ENCODE results near the gene MMP25. TPM values are rescaled to one million over a fixed set of nuclear protein-coding genes. Genes with fewer than 3 reads are reported as not detected.
A peak's percentile ranks its signal among the peaks of the same experiment; 100 is the strongest.

MMP25 gene
- total RNA-seq, 2 experiments from 2014 or later, result 34.0 to 88.3 TPM

DNA sequence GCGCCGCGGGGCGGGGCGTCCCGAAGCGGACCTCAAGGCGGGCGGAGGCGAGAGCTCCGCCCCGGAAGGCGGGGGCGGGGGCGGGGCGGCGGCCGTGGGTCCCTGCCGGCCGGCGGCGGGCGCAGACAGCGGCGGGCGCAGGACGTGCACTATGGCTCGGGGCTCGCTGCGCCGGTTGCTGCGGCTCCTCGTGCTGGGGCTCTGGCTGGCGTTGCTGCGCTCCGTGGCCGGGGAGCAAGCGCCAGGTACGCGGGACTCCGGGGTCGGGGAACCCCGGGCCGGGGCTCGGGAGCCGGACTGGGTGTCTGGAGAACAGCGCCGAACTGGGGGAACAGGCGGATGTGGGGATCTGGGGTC is 26.1 kb upstream of the MMP25 start, which contains the start of gene TNFRSF12A:
TSS of gene TNFRSF12A (plus strand) at position 122 of the 357 bp plus-strand sequence. CDS start at position 152, 30 bp downstream.
- Mint-ChIP-seq H3K27me3 (peaks cover 18% of the 10 kb centered on the region), H3K27ac (peak within 1 kb of the TSS; percentile 76), H3K36me3 (peaks cover 1% of the 10 kb centered on the region), H3K4me1 (peaks cover 38% of the 10 kb centered on the region), H3K9me3 (ENCODE audit: low read depth) (no peaks in the 10 kb centered on the region), H3K4me3 (peak within 1 kb of the TSS; percentile 82)
- CTCF ChIA-PET, result interaction anchor here (0.7 to 17.9 kb wide), 11 partner anchors 10 to 110 kb away, joined by 3 to 370 read pairs (median 5); partner anchors contain the start of genes CLDN9 and PKMYT1
- DNase-seq (peak; percentile 80), ATAC-seq (peak; percentile 51)

DNA sequence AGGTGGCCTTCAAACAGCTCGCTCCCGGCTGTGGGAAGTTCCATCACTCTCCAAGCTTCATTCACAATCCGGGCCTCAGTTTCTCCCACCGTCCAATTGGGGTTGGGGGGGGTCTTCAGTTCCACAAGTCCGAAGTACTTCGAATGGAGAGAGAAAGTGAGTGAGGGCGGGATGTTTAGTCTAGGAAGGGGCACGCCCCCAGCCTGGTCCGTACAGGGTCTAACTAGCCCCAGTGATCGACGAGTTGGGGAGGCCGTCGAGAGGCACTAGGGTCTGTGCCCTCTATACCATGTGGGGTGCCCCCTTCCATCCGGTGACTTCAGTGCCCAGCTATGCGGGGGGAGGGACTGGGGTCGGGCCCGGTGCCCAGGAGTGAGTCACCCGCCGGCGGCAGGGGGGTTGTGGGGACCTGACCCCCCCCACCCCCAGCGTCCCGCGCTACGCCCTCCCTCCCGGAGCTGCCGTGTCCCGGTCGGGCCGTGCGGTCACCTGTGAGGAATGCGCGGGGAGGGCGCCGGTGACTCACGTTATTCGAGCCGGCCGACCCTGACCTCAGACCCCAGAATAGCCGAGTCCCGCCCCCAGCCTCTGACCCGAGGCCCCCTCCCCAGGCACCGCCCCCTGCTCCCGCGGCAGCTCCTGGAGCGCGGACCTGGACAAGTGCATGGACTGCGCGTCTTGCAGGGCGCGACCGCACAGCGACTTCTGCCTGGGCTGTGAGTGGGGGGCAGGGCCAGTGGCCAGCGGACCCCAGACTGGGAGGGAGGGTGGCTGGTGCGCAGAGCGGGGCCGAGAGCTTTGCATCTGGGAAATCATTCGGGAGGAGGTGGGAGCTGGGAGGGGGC is 25.5 kb upstream of the MMP25 start:
- DNase-seq (peak; percentile 66), ATAC-seq (peak; percentile 7)
- Mint-ChIP-seq H3K27ac (peak overlapping the region; percentile 76), H3K36me3 (peaks cover 1% of the 10 kb centered on the region), H3K9me3 (ENCODE audit: low read depth) (no peaks in the 10 kb centered on the region), H3K4me3 (peak overlapping the region; percentile 82), H3K4me1 (peaks cover 42% of the 10 kb centered on the region), H3K27me3 (peaks cover 18% of the 10 kb centered on the region)
- CTCF ChIA-PET, result interaction anchor here (0.7 to 17.9 kb wide), 14 partner anchors 9 to 109 kb away, joined by 3 to 370 read pairs (median 5); partner anchors contain the start of genes CLDN9 and PKMYT1

DNA sequence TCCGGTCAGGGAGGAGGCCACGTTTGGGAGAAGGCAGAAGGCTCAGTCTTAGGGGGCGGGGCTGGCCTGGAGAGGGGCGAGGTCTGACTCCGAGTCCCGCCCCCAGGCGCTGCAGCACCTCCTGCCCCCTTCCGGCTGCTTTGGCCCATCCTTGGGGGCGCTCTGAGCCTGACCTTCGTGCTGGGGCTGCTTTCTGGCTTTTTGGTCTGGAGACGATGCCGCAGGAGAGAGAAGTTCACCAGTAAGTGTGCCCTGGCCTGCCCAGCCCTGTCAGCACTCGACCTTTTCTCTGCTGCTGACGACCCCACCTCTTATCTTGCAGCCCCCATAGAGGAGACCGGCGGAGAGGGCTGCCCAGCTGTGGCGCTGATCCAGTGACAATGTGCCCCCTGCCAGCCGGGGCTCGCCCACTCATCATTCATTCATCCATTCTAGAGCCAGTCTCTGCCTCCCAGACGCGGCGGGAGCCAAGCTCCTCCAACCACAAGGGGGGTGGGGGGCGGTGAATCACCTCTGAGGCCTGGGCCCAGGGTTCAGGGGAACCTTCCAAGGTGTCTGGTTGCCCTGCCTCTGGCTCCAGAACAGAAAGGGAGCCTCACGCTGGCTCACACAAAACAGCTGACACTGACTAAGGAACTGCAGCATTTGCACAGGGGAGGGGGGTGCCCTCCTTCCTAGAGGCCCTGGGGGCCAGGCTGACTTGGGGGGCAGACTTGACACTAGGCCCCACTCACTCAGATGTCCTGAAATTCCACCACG is 24.7 kb upstream of the MMP25 start:
- DNase-seq (peak; percentile 86), ATAC-seq (peak; percentile 31)
- H3K4me1 Mint-ChIP-seq, result peaks cover 44% of the 10 kb centered on the region
- H3K27me3 Mint-ChIP-seq, result peaks cover 16% of the 10 kb centered on the region
- peak overlapping the region; percentile 82 for H3K4me3 Mint-ChIP-seq
- H3K27ac Mint-ChIP-seq, result peak overlapping the region; percentile 75
- CTCF ChIA-PET, result interaction anchor here (1.0 to 17.9 kb wide), 8 partner anchors 8 to 128 kb away, joined by 3 to 370 read pairs (median 8); partner anchors contain the start of gene CLDN9
- no peaks in the 10 kb centered on the region for H3K9me3 Mint-ChIP-seq (ENCODE audit: low read depth)
- H3K36me3 Mint-ChIP-seq, result peaks cover 6% of the 10 kb centered on the region

DNA sequence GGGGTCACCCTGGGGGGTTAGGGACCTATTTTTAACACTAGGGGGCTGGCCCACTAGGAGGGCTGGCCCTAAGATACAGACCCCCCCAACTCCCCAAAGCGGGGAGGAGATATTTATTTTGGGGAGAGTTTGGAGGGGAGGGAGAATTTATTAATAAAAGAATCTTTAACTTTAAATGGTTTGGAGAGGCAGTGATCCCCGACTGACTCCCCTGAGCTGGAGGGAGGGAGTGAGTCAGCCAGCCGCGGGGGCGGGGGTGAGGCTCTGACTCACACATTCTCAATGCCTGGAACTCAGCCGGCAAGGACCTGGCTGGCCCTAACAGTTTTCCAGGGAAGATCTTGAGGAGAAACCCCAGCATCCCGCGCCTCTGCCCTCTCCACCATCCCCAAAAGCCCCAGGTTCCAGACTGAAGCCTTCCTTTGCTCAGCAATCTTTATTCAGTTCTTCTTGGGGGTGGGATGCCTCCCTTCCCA is 24.1 kb upstream of the MMP25 start:
- Mint-ChIP-seq H3K36me3 (peaks cover 12% of the 10 kb centered on the region), H3K9me3 (ENCODE audit: low read depth) (no peaks in the 10 kb centered on the region), H3K4me3 (peak overlapping the region; percentile 82), H3K27ac (peak overlapping the region; percentile 92), H3K4me1 (peaks cover 44% of the 10 kb centered on the region), H3K27me3 (peaks cover 12% of the 10 kb centered on the region)
- CTCF ChIA-PET, result interaction anchor here (0.6 to 17.9 kb wide), 10 partner anchors 8 to 138 kb away, joined by 3 to 370 read pairs (median 7); partner anchors contain the start of genes CLDN9, MMP25 and ZNF213
- ATAC-seq (peak; percentile 35), DNase-seq (peak; percentile 90)

DNA sequence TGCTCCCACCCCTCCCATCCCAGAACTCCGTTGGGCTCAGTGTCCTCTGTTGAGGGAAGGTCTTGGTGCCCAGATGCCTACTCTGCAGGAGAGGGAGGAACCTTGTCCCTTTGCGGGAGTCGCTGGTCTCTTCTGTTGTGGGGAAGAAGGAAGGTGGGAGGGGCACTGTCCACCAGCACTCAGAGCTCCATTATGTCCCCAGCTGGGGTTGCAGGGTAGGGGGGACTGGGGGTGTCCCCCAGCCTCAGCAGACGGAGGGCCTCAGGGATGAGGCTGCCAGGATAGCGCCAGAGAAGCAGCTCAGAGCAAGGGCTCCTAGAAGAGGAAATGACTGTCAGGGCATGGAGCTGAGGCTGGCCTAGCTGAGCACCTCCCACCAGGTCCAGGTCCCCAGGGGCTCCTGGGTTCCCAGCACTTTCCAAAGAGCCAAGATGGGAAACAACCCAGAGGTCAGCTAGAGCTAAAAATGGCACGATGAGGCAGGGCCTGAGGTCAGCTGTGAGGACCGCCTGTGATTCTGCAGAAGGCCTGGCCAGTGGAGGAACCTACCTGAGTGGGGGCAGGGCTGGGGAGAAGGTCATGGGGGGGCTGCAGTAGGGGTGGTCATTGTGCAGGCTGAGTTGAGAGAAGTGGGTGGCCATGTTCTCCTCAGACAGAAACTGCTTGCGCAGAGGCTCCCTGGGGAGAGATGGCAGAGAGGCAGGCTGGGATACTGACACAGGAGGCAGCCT is 23.5 kb upstream of the MMP25 start:
- peak overlapping the region; percentile 92 for H3K27ac Mint-ChIP-seq
- H3K9me3 Mint-ChIP-seq (ENCODE audit: low read depth), result no peaks in the 10 kb centered on the region
- ATAC-seq, result no peak
- peak overlapping the region; percentile 75 for H3K4me3 Mint-ChIP-seq
- DNase-seq, result peak; percentile 53
- H3K4me1 Mint-ChIP-seq, result peaks cover 47% of the 10 kb centered on the region
- peaks cover 12% of the 10 kb centered on the region for H3K27me3 Mint-ChIP-seq
- H3K36me3 Mint-ChIP-seq, result peaks cover 12% of the 10 kb centered on the region
- CTCF ChIA-PET, result interaction anchor here (0.6 to 17.9 kb wide), 12 partner anchors 7 to 138 kb away, joined by 3 to 370 read pairs (median 4); partner anchors contain the start of genes CLDN9, MMP25, PKMYT1 and ZNF213

DNA sequence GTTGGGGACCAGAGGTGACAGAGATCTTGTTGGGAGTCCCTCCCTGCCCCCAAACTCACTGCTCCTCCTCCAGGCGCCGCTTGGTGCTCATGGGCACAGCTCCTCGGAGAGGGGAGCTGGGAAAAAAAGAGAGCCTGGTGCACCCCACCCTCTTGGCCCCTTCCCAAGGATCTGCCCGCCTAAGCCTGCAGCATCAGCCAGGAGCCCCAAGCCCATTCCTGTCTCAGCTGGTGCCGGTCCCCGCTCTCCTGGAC is 23.0 kb upstream of the MMP25 start:
- H3K4me3 Mint-ChIP-seq, result peak overlapping the region; percentile 75
- peaks cover 12% of the 10 kb centered on the region for H3K36me3 Mint-ChIP-seq
- peaks cover 50% of the 10 kb centered on the region for H3K4me1 Mint-ChIP-seq
- CTCF ChIA-PET, result interaction anchor here (0.7 to 17.9 kb wide), 8 partner anchors 6 to 111 kb away, joined by 3 to 370 read pairs (median 18); partner anchors contain the start of genes CLDN9, MMP25, PKMYT1 and ZNF213
- no peak for DNase-seq
- peak overlapping the region; percentile 92 for H3K27ac Mint-ChIP-seq
- peaks cover 10% of the 10 kb centered on the region for H3K27me3 Mint-ChIP-seq
- ATAC-seq, result no peak
- no peaks in the 10 kb centered on the region for H3K9me3 Mint-ChIP-seq (ENCODE audit: low read depth)

DNA sequence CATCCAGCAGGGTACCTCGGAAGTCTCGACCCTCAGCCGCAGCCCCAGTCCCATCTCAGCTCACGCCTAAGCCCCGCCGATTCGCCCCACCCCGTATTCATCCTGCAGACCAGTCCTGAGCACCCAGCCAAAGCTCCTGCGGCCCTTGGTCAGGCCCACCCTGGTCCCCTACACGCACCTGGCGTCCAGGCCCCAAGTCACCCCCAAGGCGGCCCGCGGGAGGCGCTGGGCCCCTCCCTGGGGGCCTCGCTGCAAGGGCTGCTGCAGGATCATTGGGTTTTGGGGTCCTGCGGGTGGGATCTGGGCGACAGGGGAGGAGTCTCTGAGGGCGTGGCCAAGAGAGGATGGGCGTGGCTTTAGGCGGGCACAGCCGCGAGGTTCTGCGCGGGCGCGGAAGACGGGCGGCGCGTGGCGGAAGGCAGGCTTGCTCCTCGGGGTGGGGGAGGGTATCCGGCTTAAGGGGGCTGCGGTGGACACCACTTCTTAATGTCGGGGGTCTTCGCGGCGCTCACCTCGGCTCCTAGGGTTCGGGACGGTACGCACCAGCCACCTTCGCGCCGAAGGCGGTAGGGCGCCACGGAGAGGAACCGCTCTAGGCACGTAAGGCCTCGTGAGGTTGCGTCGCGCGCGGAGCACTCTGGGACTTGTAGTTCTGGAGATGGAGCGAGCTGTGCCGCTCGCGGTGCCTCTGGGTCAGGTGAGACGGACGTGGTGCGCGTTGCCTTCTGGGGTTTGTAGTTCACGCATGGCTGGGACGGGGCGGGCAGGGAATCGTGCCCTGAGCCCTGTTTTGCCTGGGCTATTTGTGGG is 22.5 kb upstream of the MMP25 start, which contains the start of the genes HCFC1R1 and THOC6:
TSS of gene HCFC1R1 (minus strand) at position 274 of the 810 bp plus-strand sequence. CDS start at position 273, 1 bp downstream.
TSS of gene THOC6 (plus strand) at position 367 of the 810 bp plus-strand sequence. CDS start at position 659, 292 bp downstream.
- Mint-ChIP-seq H3K27ac (peak within 1 kb of the TSS; percentile 92), H3K27me3 (peaks cover 7% of the 10 kb centered on the region), H3K4me3 (peak within 1 kb of the TSS; percentile 75), H3K36me3 (peaks cover 12% of the 10 kb centered on the region), H3K9me3 (ENCODE audit: low read depth) (no peaks in the 10 kb centered on the region), H3K4me1 (peaks cover 53% of the 10 kb centered on the region)
- DNase-seq (peak; percentile 98), ATAC-seq (peak; percentile 80)
- CTCF ChIA-PET, result interaction anchor here (1.0 to 17.9 kb wide), 6 partner anchors 6 to 105 kb away, joined by 3 to 370 read pairs (median 134); partner anchors contain the start of genes CLDN9 and MMP25

DNA sequence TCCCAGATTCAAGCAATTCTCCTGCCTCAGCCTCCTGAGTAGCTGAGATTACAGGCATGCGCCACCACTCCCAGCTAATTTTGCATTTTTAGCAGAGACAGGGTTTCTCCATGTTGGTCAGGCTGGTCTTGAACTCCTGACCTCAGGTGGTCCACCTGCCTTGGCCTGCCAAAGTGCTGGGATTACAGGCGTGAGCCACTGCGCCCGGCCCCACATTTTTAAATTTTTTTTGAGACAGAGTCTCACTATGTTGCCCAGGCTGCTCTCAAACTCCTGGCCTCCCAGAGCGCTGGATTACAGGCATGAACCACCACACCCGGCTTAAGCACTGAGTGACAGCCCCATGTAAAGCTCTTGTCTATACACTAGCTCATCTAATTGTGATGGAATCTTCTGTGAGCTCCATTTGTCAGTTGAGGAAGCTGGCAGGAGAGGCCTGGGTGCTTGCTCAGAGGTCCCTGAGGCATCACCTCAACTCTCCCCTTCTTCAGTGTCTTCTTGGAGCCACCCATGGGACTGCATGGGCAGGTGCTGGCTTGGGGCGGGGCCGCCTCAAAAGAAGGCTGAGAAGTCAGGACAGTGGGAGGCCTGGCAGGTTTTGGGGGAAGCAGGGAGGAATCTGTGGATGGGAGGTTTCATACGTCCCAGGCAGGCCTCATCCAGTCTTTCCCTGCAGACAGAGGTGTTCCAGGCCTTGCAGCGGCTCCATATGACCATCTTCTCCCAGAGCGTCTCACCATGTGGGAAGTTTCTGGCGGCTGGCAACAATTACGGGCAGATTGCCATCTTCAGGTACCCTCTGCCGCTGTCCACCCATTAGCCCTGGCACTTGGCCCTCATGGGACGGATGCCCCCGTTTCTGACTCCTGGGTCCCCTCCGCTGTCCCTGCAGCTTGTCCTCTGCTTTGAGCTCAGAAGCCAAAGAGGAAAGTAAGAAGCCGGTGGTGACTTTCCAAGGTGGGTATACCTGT is 21.0 kb upstream of the MMP25 start:
- CTCF ChIA-PET, result interaction anchor here (0.6 to 17.9 kb wide), 6 partner anchors 9 to 133 kb away, joined by 3 to 370 read pairs (median 106); partner anchors contain the start of genes CLDN9 and MMP25
- H3K27ac Mint-ChIP-seq, result no peak overlapping the region
- ATAC-seq, result no peak
- no peak for DNase-seq
- H3K27me3 Mint-ChIP-seq, result peaks cover 16% of the 10 kb centered on the region
- H3K4me1 Mint-ChIP-seq, result peaks cover 61% of the 10 kb centered on the region
- H3K36me3 Mint-ChIP-seq, result peaks cover 12% of the 10 kb centered on the region
- H3K4me3 Mint-ChIP-seq, result no peak overlapping the region
- no peaks in the 10 kb centered on the region for H3K9me3 Mint-ChIP-seq (ENCODE audit: low read depth)

DNA sequence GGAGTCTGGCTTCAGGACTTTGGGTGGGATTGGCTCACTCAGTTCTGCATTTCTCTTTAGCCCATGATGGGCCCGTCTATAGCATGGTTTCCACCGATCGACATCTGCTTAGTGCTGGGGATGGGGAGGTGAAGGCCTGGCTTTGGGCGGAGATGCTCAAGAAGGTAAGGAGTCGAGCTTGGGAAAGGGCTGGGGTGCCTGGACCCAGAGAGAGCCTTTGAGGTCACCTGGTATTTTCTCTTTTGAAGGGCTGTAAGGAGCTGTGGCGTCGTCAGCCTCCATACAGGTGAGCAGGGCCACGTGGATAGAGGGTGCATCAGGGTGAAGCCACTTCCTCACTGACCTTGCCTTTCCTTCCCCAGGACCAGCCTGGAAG is 20.4 kb upstream of the MMP25 start:
- peaks cover 58% of the 10 kb centered on the region for H3K4me1 Mint-ChIP-seq
- CTCF ChIA-PET, result interaction anchor here (1.2 to 17.9 kb wide), 4 partner anchors 19 to 103 kb away, joined by 3 to 370 read pairs (median 264); partner anchors contain the start of genes CLDN9, MMP25 and PAQR4
- H3K4me3 Mint-ChIP-seq, result no peak overlapping the region
- DNase-seq (no peak), ATAC-seq (no peak)
- no peak overlapping the region for H3K27ac Mint-ChIP-seq
- no peaks in the 10 kb centered on the region for H3K9me3 Mint-ChIP-seq (ENCODE audit: low read depth)
- H3K36me3 Mint-ChIP-seq, result peaks cover 12% of the 10 kb centered on the region
- peaks cover 20% of the 10 kb centered on the region for H3K27me3 Mint-ChIP-seq

DNA sequence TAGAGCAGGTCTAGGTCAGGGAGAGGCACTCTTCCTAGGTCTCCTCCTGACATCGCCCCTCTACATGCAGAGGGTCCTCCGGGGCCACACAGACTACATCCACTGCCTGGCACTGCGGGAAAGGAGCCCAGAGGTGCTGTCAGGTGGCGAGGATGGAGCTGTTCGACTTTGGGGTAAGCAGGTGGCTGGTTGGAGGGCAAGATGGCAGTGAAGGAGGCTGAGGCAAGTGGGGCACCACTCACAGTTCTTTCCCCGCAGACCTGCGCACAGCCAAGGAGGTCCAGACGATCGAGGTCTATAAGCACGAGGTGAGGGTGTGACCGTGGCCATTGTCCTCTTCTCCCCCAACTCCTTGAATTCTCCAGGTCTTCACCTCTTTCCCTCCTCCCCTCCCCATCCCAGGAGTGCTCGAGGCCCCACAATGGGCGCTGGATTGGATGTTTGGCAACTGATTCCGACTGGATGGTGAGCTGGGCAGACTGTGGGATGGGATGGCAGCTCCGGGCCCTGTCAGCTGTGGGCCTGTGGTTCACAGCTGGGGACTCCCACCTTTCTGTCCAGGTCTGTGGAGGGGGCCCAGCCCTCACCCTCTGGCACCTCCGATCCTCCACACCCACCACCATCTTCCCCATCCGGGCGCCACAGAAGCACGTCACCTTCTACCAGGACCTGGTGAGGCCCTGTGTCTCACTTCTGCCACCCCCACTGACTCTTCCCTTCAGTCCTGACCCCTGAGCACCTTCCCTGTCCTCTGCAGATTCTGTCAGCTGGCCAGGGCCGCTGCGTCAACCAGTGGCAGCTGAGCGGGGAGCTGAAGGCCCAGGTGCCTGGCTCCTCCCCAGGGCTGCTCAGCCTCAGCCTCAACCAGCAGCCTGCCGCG is 19.5 kb upstream of the MMP25 start:
- no peak for DNase-seq
- H3K4me3 Mint-ChIP-seq, result no peak overlapping the region
- H3K36me3 Mint-ChIP-seq, result peaks cover 12% of the 10 kb centered on the region
- H3K27me3 Mint-ChIP-seq, result peaks cover 22% of the 10 kb centered on the region
- no peak overlapping the region for H3K27ac Mint-ChIP-seq
- CTCF ChIA-PET, result interaction anchor here (1.2 to 17.9 kb wide), 12 partner anchors 6 to 124 kb away, joined by 3 to 370 read pairs (median 16); partner anchors contain the start of genes CLDN6, CLDN9, HCFC1R1 and MMP25
- no peak for ATAC-seq
- H3K9me3 Mint-ChIP-seq (ENCODE audit: low read depth), result no peaks in the 10 kb centered on the region
- H3K4me1 Mint-ChIP-seq, result peaks cover 52% of the 10 kb centered on the region
